PFSK-1 (cell line): ENCODE results near the gene SYCP3.

Experiments used
- FOXP2 ChIP-seq: optimal IDR thresholded peaks from 2 replicates; pipeline ENCODE3; 2011; ENCODE audit warnings: borderline replicate concordance, control low read depth, inconsistent platforms; ENCODE audit not compliant: insufficient read depth; ENCODE audit errors: extremely low read length, extremely low read depth
- POLR2AphosphoS5 ChIP-seq: IDR thresholded peaks from 2 replicates; pipeline ENCODE4 v1.6.1; 2012; ENCODE audit warnings: low read depth, mild to moderate bottlenecking, control low read depth, low read length, moderate library complexity
- REST ChIP-seq, 2 experiments: IDR thresholded peaks; 2 replicates each; pipeline versions ENCODE4 v1.6.1 to v1.8.0; 2011 to 2012; ENCODE audit warnings: low read depth in 2 of 2, low read length in 2 of 2, control low read depth in 1 of 2, inconsistent platforms in 1 of 2, mild to moderate bottlenecking in 1 of 2, moderate library complexity in 1 of 2; ENCODE audit not compliant: insufficient read depth in 1 of 2
- SIN3A ChIP-seq: IDR thresholded peaks from 2 replicates; pipeline ENCODE4 v1.6.1; 2012; ENCODE audit warnings: mild to moderate bottlenecking, low read length, moderate library complexity, borderline replicate concordance; ENCODE audit not compliant: insufficient read depth
- TAF1 ChIP-seq: IDR thresholded peaks from 2 replicates; pipeline ENCODE4 v1.6.1; 2012; ENCODE audit warnings: low read length, control low read depth, borderline replicate concordance; ENCODE audit not compliant: insufficient read depth

The SYCP3 gene

GRCh38 chr12:101740566-101740965 is 1.3 kb upstream of the SYCP3 start:
- no peak for TF ChIP-seq TAF1
- TF ChIP-seq FOXP2, result no peak
- no peak for TF ChIP-seq SIN3A
- no peak for TF ChIP-seq POLR2AphosphoS5
- TF ChIP-seq REST (IDR thresholded peaks at IDR 0.05; ENCODE audit: insufficient read depth in 1 of 2, low read depth in 2 of 2, low read length in 2 of 2), result no peak

- TF ChIP-seq POLR2AphosphoS5 (no peak), REST (IDR thresholded peaks at IDR 0.05; ENCODE audit: insufficient read depth in 1 of 2, low read depth in 2 of 2, low read length in 2 of 2) (no peak)
These were observed 1.8 kb downstream of the SYCP3 start for GRCh38 chr12:101737476-101737875.

- TF ChIP-seq FOXP2 (no peak), REST (IDR thresholded peaks at IDR 0.05; ENCODE audit: insufficient read depth in 1 of 2, low read depth in 2 of 2, low read length in 2 of 2) (no peak), TAF1 (no peak), SIN3A (no peak), POLR2AphosphoS5 (no peak)
These were observed 6.1 kb downstream of the SYCP3 start for GRCh38 chr12:101733166-101733565.

GRCh38 chr12:101732318-101732717 is 6.9 kb downstream of the SYCP3 start:
- TF ChIP-seq SIN3A (no peak), FOXP2 (no peak), TAF1 (no peak), REST (IDR thresholded peaks at IDR 0.05; ENCODE audit: insufficient read depth in 1 of 2, low read depth in 2 of 2, low read length in 2 of 2) (no peak), POLR2AphosphoS5 (no peak)

- TF ChIP-seq POLR2AphosphoS5, result no peak
- no peak for TF ChIP-seq FOXP2
- TF ChIP-seq SIN3A, result no peak
- no peak for TF ChIP-seq REST (IDR thresholded peaks at IDR 0.05; ENCODE audit: insufficient read depth in 1 of 2, low read depth in 2 of 2, low read length in 2 of 2)
- TF ChIP-seq TAF1, result no peak
These were observed 9.4 kb downstream of the SYCP3 start for GRCh38 chr12:101729842-101730241.
